ENCODE data around the gene YES1. TPM values are rescaled to one million over a fixed set of nuclear protein-coding genes. Genes with fewer than 3 reads are reported as not detected.

The YES1 gene
- polyA plus RNA-seq, 1 donor from 2014 or later: 12.0 TPM

DNA sequence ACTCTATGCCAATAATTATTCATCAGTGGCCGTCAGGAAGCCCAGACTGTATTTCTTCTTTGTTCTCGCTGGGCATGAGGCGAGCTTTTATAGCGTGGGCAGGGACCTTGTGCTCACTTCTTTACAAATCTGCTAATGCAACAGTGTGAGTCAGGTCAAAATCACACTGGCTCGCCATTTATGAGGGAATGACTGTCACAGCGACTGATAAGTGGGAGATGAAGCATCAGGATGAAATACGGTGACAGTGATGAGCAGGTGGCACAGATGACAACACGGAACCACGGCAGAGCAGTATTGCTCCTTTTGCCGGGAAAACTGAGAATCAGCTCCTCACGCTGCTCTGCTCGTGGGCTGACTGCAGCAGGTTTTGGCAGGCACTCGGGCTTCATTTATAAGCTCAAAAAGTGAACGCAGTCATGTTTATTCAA is 134.1 kb downstream of the YES1 start:
- Histone ChIP-seq H2AFZ (ENCODE audit: low read depth, low read length) (no peak overlapping the region), H3K9me2 (ENCODE audit: insufficient read depth, low read length) (no peaks in the 10 kb centered on the region), H4K20me1 (ENCODE audit: insufficient read depth) (no peaks in the 10 kb centered on the region), H3K9ac (ENCODE audit: low read length) (no peak overlapping the region), H3K4me2 (ENCODE audit: low read length) (no peak overlapping the region), H3K36me3 (ENCODE audit: insufficient read depth, low read length) (no peaks in the 10 kb centered on the region), H3F3A (ENCODE audit: insufficient read depth, low read length, poor library complexity, severe bottlenecking) (no peaks in the 10 kb centered on the region), H3K27ac (ENCODE audit: low read length) (no peak overlapping the region), H3K27me3 (ENCODE audit: insufficient read depth, low read depth, low read length) (no peaks in the 10 kb centered on the region), H3K9me3 (ENCODE audit: low read length) (no peaks in the 10 kb centered on the region), H3K79me2 (replicated peaks; ENCODE audit: insufficient read depth, low read length) (no peaks in the 10 kb centered on the region), H3K4me3 (ENCODE audit: low read length) (no peak overlapping the region)
- TF ChIP-seq EZH2 (IDR thresholded peaks at IDR 0.05; ENCODE audit: borderline replicate concordance, insufficient read depth, low read length, poor library complexity, severe bottlenecking) (no peak), RAD21 (conservative IDR thresholded peaks at IDR 0.05) (no peak), EP300 (conservative IDR thresholded peaks at IDR 0.05; ENCODE audit: poor library complexity, severe bottlenecking) (peak; percentile 61), POLR2AphosphoS5 (IDR thresholded peaks at IDR 0.05) (peak; percentile 44), TAF1 (IDR thresholded peaks at IDR 0.05; ENCODE audit: low read depth) (no peak)
- TF ChIP-seq, protein P1, sequence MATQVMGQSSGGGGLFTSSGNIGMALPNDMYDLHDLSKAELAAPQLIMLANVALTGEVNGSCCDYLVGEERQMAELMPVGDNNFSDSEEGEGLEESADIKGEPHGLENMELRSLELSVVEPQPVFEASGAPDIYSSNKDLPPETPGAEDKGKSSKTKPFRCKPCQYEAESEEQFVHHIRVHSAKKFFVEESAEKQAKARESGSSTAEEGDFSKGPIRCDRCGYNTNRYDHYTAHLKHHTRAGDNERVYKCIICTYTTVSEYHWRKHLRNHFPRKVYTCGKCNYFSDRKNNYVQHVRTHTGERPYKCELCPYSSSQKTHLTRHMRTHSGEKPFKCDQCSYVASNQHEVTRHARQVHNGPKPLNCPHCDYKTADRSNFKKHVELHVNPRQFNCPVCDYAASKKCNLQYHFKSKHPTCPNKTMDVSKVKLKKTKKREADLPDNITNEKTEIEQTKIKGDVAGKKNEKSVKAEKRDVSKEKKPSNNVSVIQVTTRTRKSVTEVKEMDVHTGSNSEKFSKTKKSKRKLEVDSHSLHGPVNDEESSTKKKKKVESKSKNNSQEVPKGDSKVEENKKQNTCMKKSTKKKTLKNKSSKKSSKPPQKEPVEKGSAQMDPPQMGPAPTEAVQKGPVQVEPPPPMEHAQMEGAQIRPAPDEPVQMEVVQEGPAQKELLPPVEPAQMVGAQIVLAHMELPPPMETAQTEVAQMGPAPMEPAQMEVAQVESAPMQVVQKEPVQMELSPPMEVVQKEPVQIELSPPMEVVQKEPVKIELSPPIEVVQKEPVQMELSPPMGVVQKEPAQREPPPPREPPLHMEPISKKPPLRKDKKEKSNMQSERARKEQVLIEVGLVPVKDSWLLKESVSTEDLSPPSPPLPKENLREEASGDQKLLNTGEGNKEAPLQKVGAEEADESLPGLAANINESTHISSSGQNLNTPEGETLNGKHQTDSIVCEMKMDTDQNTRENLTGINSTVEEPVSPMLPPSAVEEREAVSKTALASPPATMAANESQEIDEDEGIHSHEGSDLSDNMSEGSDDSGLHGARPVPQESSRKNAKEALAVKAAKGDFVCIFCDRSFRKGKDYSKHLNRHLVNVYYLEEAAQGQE (IDR thresholded peaks at IDR 0.05; ENCODE audit: borderline replicate concordance): peak; percentile 37

GRCh38 chr18:677145-677544 is 134.9 kb downstream of the YES1 start:
- Histone ChIP-seq H3F3A (ENCODE audit: insufficient read depth, low read length, poor library complexity, severe bottlenecking) (no peaks in the 10 kb centered on the region), H3K4me3 (ENCODE audit: low read length) (no peak overlapping the region), H3K36me3 (ENCODE audit: insufficient read depth, low read length) (no peaks in the 10 kb centered on the region), H3K27me3 (ENCODE audit: insufficient read depth, low read depth, low read length) (no peaks in the 10 kb centered on the region), H3K4me2 (ENCODE audit: low read length) (no peak overlapping the region), H4K20me1 (ENCODE audit: insufficient read depth) (no peaks in the 10 kb centered on the region), H3K9me3 (ENCODE audit: low read length) (no peaks in the 10 kb centered on the region), H3K9ac (ENCODE audit: low read length) (no peak overlapping the region), H3K27ac (ENCODE audit: low read length) (no peak overlapping the region), H3K79me2 (replicated peaks; ENCODE audit: insufficient read depth, low read length) (no peaks in the 10 kb centered on the region), H2AFZ (ENCODE audit: low read depth, low read length) (no peak overlapping the region), H3K9me2 (ENCODE audit: insufficient read depth, low read length) (no peaks in the 10 kb centered on the region)
- TF ChIP-seq TAF1 (IDR thresholded peaks at IDR 0.05; ENCODE audit: low read depth): no peak
- no peak for TF ChIP-seq MXI1 (conservative IDR thresholded peaks at IDR 0.05; ENCODE audit: poor library complexity, severe bottlenecking)
- TF ChIP-seq RAD21 (conservative IDR thresholded peaks at IDR 0.05): no peak
- no peak for TF ChIP-seq EP300 (conservative IDR thresholded peaks at IDR 0.05; ENCODE audit: poor library complexity, severe bottlenecking)
- no peak for TF ChIP-seq POLR2AphosphoS5 (IDR thresholded peaks at IDR 0.05)
- TF ChIP-seq, protein P2, sequence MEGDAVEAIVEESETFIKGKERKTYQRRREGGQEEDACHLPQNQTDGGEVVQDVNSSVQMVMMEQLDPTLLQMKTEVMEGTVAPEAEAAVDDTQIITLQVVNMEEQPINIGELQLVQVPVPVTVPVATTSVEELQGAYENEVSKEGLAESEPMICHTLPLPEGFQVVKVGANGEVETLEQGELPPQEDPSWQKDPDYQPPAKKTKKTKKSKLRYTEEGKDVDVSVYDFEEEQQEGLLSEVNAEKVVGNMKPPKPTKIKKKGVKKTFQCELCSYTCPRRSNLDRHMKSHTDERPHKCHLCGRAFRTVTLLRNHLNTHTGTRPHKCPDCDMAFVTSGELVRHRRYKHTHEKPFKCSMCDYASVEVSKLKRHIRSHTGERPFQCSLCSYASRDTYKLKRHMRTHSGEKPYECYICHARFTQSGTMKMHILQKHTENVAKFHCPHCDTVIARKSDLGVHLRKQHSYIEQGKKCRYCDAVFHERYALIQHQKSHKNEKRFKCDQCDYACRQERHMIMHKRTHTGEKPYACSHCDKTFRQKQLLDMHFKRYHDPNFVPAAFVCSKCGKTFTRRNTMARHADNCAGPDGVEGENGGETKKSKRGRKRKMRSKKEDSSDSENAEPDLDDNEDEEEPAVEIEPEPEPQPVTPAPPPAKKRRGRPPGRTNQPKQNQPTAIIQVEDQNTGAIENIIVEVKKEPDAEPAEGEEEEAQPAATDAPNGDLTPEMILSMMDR (IDR thresholded peaks at IDR 0.05; ENCODE audit: poor library complexity, severe bottlenecking): no peak

DNA sequence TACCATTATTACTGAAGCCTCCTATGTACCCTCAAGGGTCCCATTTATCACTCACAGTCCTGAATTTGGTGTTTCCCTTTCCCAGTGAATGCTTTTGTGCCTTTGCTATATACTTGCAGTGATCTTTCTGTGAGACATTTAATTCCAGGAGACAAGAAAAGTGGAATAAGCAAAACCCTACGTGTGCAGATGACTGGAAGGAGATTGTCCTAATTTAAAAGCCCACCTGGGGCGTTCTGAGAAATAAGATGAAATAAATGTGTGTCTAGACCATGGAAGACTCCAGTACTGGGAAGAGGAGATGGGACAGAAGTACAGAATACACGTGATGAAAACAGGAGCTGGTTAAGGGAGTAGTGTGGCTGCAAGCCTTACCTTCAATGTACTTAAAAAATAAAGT is 135.3 kb downstream of the YES1 start:
- H3K4me2 ChIP-seq (ENCODE audit: low read length): no peak overlapping the region
- H4K20me1 ChIP-seq (ENCODE audit: insufficient read depth): no peaks in the 10 kb centered on the region
- no peaks in the 10 kb centered on the region for H3K9me3 ChIP-seq (ENCODE audit: low read length)
- TF ChIP-seq EZH2 (IDR thresholded peaks at IDR 0.05; ENCODE audit: borderline replicate concordance, insufficient read depth, low read length, poor library complexity, severe bottlenecking) (no peak), TAF1 (IDR thresholded peaks at IDR 0.05; ENCODE audit: low read depth) (no peak), POLR2AphosphoS5 (IDR thresholded peaks at IDR 0.05) (no peak), MXI1 (conservative IDR thresholded peaks at IDR 0.05; ENCODE audit: poor library complexity, severe bottlenecking) (no peak), RAD21 (conservative IDR thresholded peaks at IDR 0.05) (no peak), EP300 (conservative IDR thresholded peaks at IDR 0.05; ENCODE audit: poor library complexity, severe bottlenecking) (no peak), SMC3 (conservative IDR thresholded peaks at IDR 0.05; ENCODE audit: poor library complexity) (no peak)
- TF ChIP-seq, protein P1 (IDR thresholded peaks at IDR 0.05; ENCODE audit: borderline replicate concordance): no peak
- TF ChIP-seq, protein P2 (IDR thresholded peaks at IDR 0.05; ENCODE audit: poor library complexity, severe bottlenecking): no peak
- H2AFZ ChIP-seq (ENCODE audit: low read depth, low read length): no peak overlapping the region
- H3F3A ChIP-seq (ENCODE audit: insufficient read depth, low read length, poor library complexity, severe bottlenecking): no peaks in the 10 kb centered on the region
- H3K4me3 ChIP-seq (ENCODE audit: low read length): no peak overlapping the region
- no peaks in the 10 kb centered on the region for H3K79me2 ChIP-seq (replicated peaks; ENCODE audit: insufficient read depth, low read length)
- H3K36me3 ChIP-seq (ENCODE audit: insufficient read depth, low read length): no peaks in the 10 kb centered on the region
- no peaks in the 10 kb centered on the region for H3K9me2 ChIP-seq (ENCODE audit: insufficient read depth, low read length)
- no peak overlapping the region for H3K27ac ChIP-seq (ENCODE audit: low read length)
- no peak overlapping the region for H3K9ac ChIP-seq (ENCODE audit: low read length)
- H3K27me3 ChIP-seq (ENCODE audit: insufficient read depth, low read depth, low read length): no peaks in the 10 kb centered on the region

All from neural cell (in vitro differentiated cells).